Mesenteric fat pad (tissue), 1 donor: ENCODE measurements around the gene IWS1. TPM values are rescaled to one million over a fixed set of nuclear protein-coding genes. Genes with fewer than 3 reads are reported as not detected.
"Not testable (repeated sequence)": the region's sequence is repeated elsewhere in the genome, so short reads cannot be mapped to it uniquely, and the experiment has no call there.

Experiments used
- DNase-seq: peaks from one replicate; pipeline ENCODE4 v3.0.0-alpha.2; 2020; ENCODE audit warnings: low spot score
- total RNA-seq: library from RNA; stranded (reverse); fragmentation: NEBNext Ultra II Directional; extraction: Animal tissue kit (Norgen Biotek cat#: 25700); gene quantifications from one replicate; pipeline ENCODE4 v1.2.1, GENCODE V29; 2021
- donor health status: DM: yes; HTN: yes; CAD: no.

Gene IWS1
- total RNA-seq, 1 donor from 2014 or later = 39.1 TPM

DNA sequence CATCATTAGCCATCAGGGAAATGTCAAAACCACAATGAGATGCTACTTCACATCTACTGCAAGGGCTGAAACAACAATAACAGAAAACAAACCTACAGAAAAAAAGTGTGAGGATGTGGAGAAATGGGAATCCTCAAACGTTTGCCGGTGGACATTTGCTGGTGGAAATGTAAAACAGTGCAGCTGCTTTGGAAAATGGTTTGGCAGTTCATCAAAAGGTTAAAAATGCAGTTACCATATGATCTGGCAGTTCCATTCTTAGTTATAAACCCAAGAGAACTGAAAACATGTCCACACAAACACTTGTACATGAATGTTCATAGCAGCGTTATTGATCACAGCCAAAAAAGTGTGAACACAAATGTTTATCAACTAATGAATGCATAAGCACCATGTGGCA is 63.8 kb downstream of the IWS1 start:
- DNase-seq = no peak

DNA sequence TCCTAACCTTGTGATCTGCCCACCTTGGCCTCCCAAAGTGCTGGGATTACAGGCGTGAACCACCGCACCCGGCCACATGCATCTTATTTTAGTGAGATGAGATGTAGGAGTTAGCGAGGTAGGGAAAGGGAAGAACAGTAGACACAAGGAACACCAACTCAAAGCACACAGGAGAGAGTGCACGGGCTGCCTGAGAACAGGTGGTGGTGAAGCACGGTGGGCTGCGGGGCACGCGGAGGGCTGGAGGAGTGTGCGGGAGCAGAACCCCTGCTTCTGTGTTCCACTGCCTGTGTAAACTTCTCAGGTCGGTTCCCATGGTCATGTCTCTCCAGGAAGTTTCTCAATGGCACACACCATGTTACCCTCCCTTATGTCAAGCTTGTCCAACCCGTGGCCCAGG is 69.3 kb downstream of the IWS1 start:
- DNase-seq = no peak

DNA sequence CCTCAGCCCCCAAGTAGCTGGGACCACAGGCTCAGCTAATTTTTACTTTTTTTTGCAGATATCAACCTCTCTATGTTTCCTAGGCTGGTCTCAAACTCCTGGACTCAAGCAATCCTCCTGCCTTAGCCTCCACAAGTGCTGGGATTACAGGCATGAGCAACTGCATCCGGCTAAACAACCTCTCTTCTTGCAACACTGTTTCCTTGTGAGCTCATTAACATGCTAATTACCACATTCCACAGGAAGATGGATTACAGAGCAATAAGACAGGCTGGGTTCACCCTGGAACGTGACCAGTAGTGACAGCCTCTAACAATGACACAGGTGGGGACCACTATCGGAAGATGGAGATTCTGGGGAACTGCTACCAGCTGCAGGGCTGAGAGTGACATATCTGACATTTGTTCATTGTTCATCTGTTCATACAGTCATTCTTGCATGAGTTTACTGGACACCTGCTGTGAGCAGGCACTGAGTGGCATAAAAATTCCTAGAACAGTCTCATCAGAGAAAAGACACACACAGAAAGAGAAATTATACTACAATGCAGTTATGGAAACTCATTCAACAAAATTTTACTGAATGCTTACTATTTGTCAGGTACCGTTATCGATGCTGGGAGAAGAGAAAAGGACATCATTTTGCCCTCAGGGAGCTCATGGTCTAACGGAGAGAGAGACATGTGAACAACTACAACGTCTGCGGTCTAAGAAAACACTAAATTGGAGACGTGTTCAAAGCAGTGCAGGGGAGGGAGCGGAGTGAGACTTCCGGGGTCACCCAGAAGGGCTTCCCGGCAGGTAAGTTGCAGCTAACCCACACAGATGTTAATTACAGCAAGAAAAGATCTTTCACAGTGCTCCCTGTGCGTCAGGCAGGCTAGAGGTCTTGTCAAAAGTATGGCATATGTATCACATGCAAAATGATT is 70.5 kb downstream of the IWS1 start:
- DNase-seq = no peak

DNA sequence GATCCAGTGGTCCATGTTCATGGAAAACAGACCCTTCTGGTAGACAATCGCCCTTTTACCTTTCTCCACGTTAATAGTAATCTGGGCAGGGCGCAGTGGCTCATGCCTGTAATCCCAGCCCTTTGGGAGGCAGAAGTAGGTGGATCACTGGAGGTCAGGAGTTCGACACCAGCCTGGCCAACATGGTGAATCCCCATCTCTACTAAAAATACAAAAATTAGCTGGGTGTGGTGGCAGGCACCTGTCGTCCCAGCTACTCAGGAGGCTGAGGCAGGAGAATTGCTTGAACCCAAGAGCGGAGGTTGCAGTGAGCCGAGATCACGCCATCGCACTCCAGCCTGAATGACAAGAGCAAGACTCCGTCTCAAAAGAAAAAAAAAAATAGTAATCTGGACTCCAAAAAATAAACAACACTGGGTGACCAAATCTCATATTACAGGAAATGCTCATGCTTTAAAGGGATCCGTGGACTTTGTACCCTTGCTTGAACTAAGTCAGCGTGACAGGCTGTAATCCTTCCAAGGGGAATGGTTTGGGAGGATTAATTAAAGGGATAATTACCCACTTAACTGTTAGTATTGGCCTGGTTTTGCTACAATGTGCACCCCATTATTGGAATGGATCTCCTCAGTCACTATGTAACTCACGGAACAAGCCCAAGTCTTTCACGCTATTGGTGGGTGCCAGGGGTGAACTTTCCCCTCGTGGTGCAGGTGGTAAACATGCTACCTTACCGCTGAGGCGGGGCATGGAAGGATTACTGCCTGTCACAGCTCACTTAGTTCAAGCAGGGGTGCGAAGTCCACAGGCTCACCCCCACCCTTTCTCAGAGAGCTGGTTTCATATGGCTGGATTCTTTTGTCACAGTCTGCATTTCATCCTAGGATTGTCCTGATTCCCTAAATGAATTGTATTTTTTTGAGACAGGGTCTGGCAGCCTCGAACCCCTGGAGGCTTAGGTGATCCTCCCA is 71.4 kb downstream of the IWS1 start:
- DNase-seq = no peak

DNA sequence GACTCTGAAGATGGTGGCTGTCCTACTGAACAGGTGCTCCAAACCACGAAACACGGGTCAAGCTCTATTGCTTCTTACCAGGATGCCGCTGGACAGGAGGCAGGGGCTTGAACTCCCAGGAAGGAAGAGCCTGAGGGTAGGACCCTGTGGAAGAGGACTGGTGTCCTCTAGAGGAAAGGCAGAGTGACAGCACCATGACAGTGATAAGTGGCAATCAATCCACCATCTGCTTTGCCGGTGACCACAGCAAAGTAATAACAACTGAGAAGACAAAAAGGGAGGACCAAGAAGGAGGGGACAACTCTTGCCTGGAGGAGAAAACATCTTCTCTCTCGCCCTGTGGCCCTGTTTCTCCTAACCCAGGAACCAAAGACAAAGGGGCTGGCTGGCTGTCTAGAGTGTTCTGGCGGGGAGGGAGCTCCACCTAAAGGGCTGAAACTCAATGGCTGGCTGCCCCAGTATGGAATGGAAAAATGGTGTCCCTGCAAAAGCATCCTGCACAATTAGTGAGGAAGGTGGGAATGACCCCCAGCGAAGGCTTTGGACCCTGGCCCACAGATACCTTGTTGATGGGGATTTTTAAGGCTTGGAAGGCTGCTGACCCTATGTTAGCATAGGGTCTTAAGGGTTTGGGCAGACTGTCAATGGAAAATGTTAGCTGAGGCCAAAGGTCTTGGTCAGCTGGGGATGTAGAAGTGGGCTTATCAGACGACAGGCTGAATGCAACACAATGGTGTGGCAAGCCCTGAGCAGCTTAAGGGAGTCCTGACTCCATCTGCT is 72.7 kb downstream of the IWS1 start:
- no peak for DNase-seq

DNA sequence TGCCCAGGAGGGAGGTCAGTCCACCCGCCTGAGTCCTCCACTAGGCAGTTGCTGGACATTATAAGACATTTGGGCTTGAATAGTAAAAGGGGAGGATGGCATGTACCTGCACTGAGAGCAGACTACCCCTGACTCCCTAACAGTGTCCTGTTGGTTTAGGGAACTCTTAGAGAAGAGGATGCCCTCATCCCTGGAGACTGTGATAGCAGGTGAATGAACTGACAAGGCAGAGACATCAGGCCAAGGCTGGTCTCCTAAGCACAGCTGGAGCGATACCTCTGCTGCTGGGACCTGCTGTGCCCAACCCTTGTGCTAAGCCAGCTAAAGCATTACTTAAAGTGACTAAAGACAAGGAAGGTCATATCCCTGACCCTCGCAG is 73.3 kb downstream of the IWS1 start:
- DNase-seq = no peak

DNA sequence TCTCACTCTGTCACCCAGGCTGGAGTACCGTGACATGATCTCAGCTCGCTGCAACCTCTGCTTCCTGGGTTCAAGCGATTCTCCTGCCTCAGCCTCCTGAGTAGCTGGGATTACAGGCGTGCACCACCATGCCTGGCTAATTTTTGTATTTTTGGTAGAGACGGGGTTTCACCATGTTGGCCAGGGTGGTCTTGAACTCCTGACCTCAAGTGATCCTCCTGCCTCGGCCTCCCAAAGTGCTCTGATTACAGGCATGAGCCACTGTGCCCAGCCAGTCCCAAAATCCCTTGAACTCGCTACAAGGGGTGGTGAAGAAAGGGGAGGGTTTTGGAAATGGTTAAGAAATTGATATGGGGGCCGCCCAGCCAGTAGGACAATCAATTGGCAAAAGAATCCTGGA is 73.9 kb downstream of the IWS1 start:
- not testable (repeated sequence) for DNase-seq

DNA sequence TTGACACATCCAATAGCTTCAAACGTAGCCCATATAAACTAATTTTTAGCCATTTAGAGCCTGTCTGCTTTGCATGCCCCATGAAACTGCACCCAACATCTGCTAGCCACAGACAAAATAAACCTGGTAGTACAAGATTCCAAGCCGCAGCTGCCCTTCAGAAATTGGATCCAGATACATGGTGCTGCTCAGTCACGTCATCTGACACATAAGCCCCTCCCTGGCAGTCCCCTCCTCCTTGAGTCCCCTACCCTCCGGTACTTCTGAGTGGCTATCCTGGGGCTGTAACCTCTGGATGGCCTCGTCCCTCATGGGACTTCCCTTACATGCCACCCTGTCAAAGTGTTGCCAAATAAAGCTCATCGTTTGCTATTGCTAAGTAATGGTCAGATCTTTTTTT is 74.3 kb downstream of the IWS1 start:
- DNase-seq = no peak

DNA sequence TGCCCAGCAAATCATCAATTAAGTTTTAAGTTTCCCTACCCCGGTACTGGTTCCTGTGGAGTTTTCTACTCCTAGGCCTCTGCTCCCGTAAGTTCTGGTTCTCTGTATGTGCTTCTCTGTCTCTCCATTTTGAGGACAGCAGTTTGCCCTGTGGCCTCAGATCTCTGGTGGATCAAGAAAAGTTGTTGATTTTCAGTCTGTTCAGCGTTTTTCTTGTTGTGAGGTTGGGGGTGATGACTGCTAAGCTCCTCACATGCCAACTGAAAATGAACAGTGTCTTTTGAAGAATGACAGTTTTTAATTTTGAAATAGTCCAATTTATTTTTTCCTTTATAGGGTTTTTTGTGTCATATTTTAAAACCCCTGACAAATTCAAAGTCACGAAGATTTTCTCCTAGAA is 76.4 kb downstream of the IWS1 start:
- no peak for DNase-seq

DNA sequence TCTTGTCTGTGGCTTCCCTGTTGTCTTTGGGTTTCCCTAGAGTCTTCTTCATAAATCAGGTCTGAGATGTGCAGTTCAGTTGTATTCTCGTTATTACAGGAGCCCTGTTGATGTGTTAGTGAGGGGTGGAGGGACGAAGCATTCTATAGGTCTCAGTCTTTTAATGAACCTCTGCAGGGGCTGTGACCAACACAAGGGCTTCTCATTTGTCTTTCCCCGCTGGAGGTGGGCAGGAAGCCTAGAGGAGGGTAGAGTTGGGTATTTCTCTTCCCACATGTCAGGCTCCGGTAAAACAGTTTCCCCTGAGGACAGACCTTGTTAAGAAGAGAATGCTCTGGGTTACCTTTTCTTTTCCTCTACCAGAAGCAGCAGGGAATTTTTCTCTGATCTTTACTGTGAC is 76.9 kb downstream of the IWS1 start:
- DNase-seq = no peak

DNA sequence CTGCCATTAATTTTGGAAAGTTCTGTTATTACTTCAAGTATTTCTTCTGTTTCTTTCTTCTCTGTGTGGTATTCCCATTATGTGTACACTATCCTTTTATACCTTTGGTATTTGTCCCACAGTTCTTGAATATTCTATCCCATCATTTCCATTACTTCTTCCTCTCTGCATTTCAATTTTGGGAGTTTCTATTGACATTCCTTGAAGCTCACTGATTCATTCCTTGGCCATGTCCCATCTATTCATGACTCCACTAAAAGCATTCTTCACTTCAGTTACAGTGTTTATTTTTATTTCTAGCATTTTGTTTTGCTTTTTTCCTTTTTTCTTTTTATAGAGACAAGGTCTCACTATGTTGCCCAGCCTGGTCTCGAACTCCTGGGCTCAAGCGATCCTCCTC is 77.8 kb downstream of the IWS1 start:
- no peak for DNase-seq

DNA sequence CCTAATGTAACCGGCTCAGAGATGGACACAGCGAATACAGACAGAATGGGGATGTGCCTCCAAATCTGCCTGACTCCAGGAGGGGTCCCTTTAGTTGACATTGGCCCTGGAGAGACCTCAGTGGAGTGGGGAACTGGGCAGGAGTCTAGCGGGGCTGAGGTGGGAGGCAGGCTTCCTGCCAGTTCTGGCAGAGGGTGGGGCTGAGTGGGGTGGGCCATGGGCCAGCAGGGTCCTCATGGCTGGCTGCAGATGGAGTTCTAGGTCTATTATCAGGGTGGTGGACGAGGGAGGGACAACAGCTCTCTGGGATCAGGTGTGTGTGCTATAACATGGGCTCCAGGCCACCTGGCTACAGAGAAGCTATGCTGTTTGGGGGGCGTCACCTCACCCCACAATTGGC is 86.9 kb downstream of the IWS1 start:
- DNase-seq = no peak

DNA sequence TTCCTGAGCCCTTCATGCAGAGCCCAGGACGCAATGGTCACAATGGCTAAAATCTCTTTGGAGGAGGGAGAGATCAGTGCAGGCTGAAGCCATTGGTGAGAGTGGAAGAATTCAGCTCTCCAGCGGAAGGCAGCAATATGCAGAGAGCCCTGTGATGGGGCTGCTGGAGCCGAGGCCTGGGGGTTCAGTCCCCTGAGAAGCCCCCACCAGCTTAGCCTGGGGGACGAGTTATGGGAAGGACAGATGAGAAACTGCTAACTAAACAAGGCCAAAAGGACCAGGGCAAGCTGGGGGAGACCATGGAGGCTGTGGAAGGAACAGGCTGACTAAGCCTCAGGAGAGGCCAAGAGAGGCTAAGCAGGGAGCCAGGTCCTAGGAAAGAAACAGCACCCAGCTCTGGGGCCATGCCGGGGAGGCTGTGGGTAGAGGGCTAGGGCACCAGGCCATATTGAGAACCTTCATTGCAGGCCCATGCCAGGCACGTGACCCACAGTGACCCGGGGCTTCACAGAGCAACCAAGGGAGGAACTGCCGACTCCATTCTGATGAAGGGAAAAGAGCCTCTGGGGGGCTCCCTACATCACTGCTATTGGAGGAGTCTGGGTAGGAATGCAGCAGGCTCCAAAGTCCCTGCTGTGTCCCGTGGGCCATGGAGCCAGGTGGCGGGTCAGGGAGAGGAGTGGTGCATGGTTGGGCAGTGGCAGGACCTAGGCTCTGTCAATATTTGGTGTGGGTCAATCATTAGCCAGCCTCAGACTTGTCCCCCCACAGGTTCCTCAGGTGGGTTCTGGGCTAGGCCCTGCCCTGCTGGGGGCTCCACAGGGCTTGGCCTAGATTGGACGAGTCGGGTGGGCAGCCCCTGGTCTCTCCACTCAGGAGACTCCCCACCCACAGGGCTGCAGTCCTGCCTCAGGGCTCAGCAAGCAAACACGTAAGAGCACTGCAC is 88.2 kb downstream of the IWS1 start:
- no peak for DNase-seq

DNA sequence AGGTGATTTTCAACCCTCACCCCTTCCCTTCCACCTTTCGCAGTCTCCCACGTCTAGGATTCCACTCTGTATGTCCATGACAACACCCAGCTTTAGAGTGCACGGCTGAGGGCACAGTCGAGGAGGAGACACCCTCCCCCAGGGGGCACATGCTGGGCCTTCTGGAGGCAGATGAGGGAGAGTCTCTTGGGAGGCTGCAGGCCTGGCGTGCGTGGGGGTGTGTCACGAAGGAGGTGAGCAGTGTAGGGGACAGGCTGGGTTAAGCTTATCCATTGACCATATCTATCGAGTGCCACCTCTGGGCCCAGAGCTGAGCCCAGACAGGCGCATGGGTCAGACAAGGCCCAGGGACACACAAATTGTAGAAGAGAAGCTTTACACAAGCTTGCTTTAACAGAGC is 89.2 kb downstream of the IWS1 start:
- no peak for DNase-seq

DNA sequence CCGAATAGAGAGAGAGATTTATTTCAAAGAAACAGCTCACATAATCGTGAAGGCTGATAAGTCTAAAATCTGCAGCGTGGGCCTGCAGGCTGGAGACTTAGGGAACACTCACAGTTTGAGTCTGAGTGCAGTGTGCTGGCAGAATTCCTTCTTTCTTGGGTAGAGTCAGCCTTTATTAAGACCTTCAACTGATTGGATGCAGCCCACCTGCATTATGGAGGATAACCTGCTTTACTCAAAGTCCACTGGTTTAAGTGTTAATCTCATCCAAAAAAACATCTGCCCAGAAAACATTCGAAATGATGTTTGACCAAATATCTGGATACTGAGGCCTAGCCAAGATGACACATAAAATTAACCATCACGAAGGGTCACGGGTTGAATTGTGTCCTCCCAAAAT is 91.8 kb downstream of the IWS1 start:
- DNase-seq = no peak

DNA sequence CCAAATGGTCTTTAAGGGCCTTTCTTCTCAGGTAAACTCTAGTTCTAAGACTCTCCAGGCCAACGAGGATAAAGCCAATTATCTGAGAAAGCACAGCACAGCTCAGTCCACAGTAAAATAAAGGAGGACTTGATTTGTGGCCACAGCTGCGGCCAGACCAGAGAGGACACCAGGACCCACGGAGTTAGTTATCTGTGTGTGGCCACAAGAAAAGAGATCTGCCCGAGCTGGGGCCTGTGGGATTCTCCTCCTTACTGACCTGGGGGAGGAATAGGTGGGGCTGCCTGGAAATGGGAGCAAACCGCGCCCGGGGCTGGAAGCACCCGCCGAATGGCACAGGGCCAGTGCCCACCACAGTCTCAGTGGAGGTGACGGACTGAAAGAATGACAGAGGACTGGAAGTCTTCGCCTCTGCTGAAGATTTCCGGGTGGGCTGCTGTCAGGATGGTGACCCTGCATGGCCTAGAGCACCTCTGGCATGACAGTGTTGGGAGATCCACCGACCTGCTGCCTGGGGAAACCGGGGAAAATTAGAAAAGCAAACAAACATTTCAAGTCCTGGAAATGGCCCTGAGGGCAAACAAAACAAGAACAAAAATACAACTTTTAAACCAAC is 94.8 kb downstream of the IWS1 start:
- DNase-seq = peak; percentile 81
